SKM-1 treated with dmso at 0.1 percent for 144 hours (cell line): ENCODE results near the gene TBC1D21.
A peak's percentile ranks its signal among the peaks of the same experiment; 100 is the strongest.
"Not testable (repeated sequence)": the region's sequence is repeated elsewhere in the genome, so short reads cannot be mapped to it uniquely, and the experiment has no call there.

Source experiments
- DNase-seq: peaks from one replicate; lab custom pipeline; 2025; ENCODE audit not compliant: unreplicated experiment; lab: John Stamatoyannopoulos, UW

Gene TBC1D21

DNA sequence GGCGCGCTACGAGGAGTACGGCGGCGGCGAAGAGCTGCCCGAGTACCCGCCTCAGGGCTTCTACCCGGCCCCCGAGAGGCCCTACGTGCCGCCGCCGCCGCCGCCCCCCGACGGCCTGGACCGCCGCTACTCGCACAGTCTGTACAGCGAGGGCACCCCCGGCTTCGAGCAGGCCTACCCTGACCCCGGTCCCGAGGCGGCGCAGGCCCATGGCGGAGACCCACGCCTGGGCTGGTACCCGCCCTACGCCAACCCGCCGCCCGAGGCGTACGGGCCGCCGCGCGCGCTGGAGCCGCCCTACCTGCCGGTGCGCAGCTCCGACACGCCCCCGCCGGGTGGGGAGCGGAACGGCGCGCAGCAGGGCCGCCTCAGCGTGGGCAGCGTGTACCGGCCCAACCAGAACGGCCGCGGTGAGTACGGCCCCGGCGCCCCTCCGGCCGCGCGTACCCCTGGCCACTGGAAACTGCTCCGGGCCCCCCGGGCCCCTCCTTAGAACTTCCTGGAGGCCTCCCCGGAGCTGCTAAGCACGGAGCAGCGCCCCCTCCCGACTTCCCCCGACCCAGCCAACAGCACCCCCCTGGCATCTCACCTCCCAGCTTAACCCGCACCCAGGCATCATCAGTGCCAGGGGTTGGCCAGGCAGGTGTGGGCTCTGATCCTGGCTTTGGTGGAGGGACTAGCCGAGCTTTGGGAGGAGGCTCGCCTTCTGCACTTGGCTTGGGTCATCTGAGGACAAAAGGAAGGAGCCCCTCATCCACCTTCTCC is 54.3 kb downstream of the TBC1D21 start:
- DNase-seq, result peak; percentile 64

DNA sequence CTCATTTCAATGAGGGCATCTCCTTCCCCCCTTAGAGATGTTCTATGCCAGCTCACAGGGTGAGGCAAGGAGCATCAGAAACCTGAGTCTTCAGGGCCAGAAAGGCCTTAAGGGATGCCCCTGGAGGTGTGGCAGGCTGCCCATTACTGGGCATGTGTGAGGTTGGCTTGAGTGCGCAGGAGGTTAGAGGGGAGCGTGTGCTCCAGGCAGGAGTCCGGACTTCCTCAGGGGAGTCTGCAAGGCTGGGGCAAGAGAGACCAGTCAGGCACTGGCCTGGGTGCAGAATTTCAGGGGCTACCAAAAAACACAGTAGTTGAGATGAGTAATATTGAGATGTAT is 54.8 kb downstream of the TBC1D21 start:
- no peak for DNase-seq

DNA sequence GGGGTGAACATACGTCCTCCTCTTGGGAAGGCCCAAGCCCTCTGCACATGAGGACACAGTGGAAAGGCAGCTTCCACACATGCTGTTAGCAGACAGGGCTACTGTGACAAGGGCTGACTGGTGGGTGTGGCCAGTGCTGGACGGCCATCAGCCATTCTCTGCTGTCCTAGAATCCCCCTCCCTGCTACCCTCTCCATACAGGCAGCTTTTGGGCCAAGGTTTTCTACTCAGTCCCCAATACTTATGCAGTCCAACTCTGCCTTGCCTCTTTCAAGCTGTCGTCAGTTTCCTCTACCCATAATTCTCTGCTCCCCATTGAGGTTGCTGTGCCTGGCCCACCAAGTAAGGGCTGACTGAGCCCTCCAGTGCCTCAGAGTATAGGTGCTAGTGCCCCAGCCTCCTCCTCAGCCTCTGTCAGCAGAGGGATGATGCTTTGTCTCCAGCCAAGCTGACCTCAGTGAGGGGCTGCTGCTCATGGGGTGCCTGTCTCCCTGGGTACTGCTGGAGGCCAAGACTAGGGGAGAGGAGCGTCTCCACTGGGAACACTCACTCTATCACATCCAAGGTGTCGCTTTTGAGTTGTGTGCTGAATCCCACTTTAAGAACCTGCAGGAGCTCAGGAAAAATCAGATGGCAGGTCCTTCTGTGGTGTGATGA is 55.7 kb downstream of the TBC1D21 start:
- no peak for DNase-seq

DNA sequence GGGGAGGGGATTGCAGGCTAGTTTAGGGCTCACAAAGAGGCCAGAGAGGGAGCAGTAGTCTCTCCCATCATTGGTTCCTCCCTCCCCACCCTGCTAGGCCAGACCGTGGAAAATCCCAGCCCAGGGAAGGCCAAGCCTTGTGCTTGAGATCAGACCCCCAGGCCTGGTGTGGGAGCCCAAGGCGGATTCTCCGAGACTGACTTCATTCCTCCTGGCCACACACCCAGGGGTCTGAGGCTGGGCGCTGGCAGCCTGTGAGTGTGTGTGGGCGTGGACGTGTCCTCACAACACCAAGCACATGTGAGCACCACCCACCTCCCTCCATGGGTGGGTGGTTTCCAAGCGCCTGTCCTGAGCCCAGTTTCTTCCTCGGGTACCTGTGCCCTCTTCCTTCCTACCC is 57.0 kb downstream of the TBC1D21 start:
- no peak for DNase-seq

DNA sequence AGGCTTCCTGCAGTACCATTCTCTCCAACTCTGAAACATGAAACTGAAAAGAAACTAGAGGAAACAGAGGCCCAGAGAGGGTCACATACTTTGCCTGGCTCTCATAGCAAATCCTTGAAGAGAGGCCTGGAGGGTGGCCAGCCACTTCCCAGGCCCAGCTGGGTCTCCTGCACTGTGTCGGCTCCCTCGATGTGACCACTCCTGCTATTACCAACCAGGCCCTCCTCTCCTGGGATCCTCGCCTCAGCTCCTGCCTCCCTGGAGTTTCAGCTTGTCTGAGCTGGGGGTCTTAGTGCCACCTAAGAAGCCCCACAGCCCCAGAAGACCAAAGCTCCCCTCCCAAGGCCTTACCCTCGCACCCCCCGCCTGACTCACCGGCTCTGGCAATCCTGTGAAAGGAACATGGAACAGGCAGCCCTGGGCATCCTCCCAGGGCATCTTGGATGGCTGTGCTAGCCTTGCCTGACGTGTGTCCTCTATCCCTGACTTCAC is 57.5 kb downstream of the TBC1D21 start:
- no peak for DNase-seq

DNA sequence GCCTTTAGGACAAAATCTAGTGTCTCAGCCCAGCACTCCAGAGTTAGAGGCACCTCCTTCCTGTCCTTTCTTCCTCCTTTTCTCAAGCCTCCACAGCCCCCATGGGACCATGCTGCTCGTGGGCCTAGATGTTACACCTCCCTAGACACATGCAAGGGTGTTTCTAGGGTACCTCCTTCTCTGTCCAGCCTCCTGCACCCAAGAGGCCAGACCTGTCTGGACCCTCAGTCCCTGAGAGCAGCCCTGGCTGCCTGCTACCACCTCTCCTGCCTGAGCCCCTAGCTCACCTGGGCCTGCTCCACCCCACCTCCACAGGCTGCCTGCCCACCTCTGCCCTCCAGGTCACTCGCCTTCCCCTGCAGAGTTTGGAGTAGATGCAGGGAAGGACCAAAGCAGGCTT is 58.1 kb downstream of the TBC1D21 start:
- DNase-seq, result no peak

DNA sequence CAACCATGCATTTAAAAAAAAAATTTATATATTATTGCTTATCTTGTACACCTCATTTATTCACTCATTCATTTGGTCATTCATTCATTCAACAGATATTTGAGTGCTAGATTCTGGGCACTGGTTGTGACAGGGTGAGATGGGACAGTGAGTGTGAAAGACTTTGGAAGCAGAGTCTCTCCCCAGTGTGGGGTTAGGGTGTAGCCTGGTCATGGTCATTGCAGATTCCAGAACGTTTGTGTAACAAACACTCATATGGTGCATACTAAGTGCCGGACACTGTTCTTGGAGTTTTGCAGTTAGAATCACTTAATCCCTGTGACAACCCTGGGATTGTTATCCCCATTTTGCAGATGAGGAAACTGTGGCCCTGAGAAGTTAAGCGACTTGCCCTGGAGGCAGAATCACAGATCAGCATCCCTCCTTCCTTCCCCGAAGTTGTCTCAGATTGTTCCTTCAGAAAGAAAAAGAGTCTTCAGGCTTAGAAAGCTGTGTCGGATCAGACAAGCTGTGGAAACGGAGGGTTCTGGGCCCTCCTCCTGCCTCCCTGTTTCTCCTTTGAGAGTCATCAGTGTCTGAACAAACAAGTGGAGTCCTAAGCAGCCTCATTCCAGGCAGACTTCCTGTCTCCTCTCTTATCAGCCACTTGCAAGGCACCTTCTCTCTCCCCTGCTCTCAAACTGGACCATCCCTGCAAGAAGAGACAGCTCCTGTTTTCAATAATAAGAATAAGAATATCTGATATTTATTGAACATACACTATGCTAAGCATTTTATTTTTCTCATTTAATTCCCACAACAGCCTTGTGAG is 59.2 kb downstream of the TBC1D21 start:
- DNase-seq, result no peak

DNA sequence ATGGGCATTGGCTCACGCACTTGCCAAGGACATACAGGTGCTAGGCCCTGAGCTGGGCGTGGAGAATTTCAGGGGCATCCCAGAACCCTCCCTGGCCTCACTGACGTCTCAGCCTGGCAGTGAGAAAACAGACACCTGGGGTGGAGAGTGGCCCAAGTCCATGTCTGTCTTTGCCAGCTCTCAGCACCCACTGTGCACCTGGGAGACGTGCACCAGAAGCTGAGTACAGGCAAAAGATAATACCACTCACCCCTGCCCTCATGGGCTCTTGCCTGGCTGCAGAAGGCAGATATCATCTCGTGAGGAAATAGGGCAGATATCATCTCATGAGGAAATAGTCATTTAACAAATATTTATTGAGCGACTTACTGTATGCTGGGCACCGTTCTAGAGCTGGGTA is 60.9 kb downstream of the TBC1D21 start:
- no peak for DNase-seq

DNA sequence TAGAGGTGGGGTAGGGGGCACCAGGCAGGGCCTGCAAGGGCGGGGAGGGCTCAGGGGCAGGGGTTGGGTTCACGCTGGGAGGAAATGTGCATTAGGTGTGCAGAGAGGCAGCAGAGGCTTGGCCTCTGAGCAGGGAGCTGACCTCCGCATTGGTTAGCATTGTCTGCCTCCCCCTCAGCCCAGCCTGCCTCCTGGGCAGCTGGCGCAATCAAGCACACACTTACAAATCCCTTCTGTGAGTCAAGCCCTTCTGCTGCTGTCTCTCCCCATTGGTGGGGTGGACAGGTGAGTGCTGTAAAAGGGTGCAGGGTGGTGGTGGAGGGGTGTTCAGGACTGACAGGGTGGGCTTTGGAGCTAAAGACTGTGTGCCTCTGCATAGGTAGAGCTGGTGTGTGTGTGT is 62.2 kb downstream of the TBC1D21 start:
- peak; percentile 18 for DNase-seq

DNA sequence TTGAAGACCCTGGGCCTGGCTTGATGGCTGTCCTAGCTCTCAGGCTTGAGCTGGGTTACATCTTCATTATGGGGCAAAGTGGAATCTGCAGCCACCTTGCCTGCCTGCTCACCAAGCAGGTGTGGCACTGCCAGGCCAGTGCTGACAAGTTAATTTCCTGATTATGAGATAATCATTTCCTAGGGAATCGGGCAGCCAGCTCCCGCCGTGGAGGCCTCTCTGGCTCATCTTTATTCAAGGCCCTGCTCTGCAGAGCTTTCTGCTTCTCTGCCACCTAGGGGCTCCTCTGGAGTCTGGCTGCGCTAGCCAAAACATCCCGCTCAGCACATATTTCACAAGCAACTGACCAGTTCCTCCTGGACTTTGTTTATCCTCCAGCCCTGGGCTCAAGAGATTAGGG is 62.8 kb downstream of the TBC1D21 start:
- DNase-seq, result no peak

DNA sequence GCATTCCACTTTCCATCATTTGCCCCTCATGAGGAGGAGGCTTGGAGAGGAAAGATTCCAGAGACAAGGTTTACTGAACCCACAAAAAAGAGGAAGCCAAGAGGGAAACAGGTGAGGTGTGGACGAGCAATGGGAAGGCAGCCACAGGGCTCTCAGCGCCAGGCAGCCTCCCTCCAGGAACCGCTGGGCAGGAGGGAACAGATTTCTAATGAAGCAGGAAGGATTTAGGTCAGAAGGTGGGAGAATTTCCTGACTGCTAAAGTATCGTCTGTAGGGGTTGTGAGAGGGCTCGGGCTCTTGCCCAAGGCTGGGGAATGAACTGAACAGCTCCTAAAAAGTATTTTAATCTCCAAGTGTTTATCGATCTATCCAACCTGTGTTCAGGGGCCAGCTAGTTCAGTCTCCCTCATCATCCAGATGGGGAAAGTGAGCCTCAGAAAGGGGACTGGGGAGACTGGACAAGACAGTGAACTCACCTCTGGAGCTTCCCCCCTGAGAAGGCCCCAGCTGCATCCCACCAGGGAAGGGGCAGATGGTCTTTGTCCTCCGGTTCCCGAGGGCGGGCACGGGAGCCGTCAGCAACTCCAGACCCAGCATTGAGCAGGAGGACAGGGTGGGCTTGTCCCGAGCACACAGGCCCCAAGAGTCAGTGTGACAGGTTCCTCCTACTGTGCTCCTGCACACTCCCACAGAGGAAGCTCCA is 63.4 kb downstream of the TBC1D21 start:
- DNase-seq, result no peak

DNA sequence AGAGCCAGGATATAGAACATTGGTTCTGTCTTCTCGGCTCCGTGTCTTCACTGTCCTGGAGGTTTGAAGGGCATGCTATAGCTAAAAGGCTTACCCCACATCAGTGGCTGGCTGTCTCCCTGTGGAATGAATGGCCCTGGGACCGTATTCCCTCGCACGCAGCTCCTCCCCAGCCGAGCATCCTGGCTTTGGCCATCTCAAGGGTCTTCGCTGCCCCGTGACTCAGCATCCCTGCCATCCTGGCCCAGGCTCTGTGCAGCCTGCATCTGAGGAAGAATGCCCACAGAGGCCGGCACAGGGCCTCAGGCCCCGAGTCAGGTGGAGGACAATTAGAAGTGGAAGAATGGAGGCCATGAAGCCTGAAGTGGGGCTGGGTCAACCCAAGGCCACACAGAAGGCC is 63.9 kb downstream of the TBC1D21 start:
- DNase-seq, result no peak

DNA sequence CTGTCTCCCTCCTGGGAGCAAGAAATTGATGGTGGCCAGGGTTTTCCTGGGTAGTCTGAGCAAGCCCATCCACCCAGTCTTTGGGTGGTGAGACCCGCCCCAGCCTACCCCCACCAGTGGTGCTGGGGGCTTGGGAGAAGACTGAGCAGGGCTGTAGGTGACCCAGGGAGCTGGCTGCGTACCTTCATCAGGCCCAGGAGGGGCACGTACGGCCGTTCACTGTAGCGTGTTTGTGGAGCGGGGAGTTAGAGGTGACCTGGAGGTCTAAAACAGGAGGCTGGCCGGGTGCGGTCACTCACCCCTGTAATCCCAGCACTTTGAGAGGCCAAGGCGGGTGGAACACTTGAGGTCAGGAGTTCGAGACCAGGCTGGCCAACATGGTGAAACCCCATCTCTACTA is 64.4 kb downstream of the TBC1D21 start:
- no peak for DNase-seq

DNA sequence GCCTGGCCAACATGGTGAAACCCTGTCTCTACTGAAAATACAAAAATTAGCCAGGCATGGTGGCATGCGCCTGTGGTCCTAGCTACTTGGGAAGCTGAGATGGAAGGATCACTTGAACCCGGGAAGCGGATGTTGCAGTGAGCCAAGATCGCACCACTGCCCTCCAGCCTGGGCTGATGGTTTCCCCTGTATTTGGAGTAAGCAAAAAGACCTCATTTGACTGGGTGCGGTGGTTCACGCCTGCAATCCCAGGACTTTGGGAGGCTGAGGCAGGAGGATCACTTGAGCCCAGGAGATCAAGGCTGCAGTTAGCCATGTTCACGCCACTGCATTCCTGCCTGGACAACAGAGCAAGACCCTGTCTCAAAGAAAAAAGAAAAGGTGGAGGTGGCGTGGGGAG is 65.2 kb downstream of the TBC1D21 start:
- not testable (repeated sequence) for DNase-seq
